NCI-H82 (cell line): ENCODE results near the gene TTN.

Experiments used
- DNase-seq: peaks from one replicate; lab custom pipeline; 2025; lab: John Stamatoyannopoulos, UW

Gene TTN

GRCh38 chr2:178811045-178811444 is 3.8 kb upstream of the TTN start:
- DNase-seq = no peak

- no peak for DNase-seq
Observed at GRCh38 chr2:178810422-178810821, 3.2 kb upstream of the TTN start.

GRCh38 chr2:178806543-178806942 is 680 bp downstream of the TTN start:
- DNase-seq = no peak

- no peak for DNase-seq
Observed at GRCh38 chr2:178805457-178805856, 1.8 kb downstream of the TTN start.

GRCh38 chr2:178804791-178805190 is 2.4 kb downstream of the TTN start:
- peak; percentile 40 for DNase-seq

GRCh38 chr2:178800510-178800909 is 6.7 kb downstream of the TTN start:
- no peak for DNase-seq

GRCh38 chr2:178799305-178799704 is 7.9 kb downstream of the TTN start:
- DNase-seq = no peak

GRCh38 chr2:178796079-178796677 is 11.0 kb downstream of the TTN start:
- peak; percentile 57 for DNase-seq

- DNase-seq = no peak
Observed at GRCh38 chr2:178787934-178788333, 19.3 kb downstream of the TTN start.

- DNase-seq = no peak
Observed at GRCh38 chr2:178787155-178787554, 20.1 kb downstream of the TTN start.

- DNase-seq = no peak
Observed at GRCh38 chr2:178783889-178784288, 23.3 kb downstream of the TTN start.

GRCh38 chr2:178782236-178782635 is 25.0 kb downstream of the TTN start:
- no peak for DNase-seq

GRCh38 chr2:178777577-178777976 is 29.6 kb downstream of the TTN start:
- no peak for DNase-seq

GRCh38 chr2:178776751-178777150 is 30.5 kb downstream of the TTN start:
- no peak for DNase-seq

GRCh38 chr2:178775975-178776374 is 31.2 kb downstream of the TTN start:
- DNase-seq = no peak

- DNase-seq = no peak
Observed at GRCh38 chr2:178770518-178770917, 36.7 kb downstream of the TTN start.

- DNase-seq = no peak
Observed at GRCh38 chr2:178767094-178768060, 39.8 kb downstream of the TTN start.

- no peak for DNase-seq
Observed at GRCh38 chr2:178764097-178764496, 43.1 kb downstream of the TTN start.

GRCh38 chr2:178761759-178762371 is 45.4 kb downstream of the TTN start:
- DNase-seq = peak; percentile 70

GRCh38 chr2:178756843-178757242 is 50.4 kb downstream of the TTN start:
- no peak for DNase-seq

GRCh38 chr2:178756343-178756742 is 50.9 kb downstream of the TTN start:
- DNase-seq = no peak

GRCh38 chr2:178747767-178748166 is 59.5 kb downstream of the TTN start:
- DNase-seq = no peak

- no peak for DNase-seq
Observed at GRCh38 chr2:178734518-178734917, 72.7 kb downstream of the TTN start.
